Endothelial cell of umbilical vein (primary cell): ENCODE results near the gene DNAI1. TPM values are rescaled to one million over a fixed set of nuclear protein-coding genes. Genes with fewer than 3 reads are reported as not detected.

Experiments
- BruUV-seq: library from RNA; stranded (reverse); fragments of 400-500 nt; replicated peaks from 2 replicates; lab custom pipeline; 2021; lab: Mats Ljungman, UMichigan
- CTCF ChIA-PET: fragments of 300-600, 350-600 bp; sonication (Branson Sonifier 250); formaldehyde crosslinking; loops from one replicate; lab custom pipeline; 2021; ENCODE audit warnings: antibody characterized with exemption, inconsistent platforms; lab: Charles Lee
- POLR2A ChIA-PET: fragments of 300-600, 350-600 bp; sonication (Branson Sonifier 250); formaldehyde crosslinking; loops from one replicate; lab custom pipeline; 2021; ENCODE audit warnings: antibody characterized with exemption, inconsistent platforms; lab: Charles Lee
- DNase-seq: peaks from one replicate; pipeline ENCODE4 v3.0.0-alpha.2; 2011; ENCODE audit warnings: low read depth, low spot score
- FAIRE-seq: peaks from 2 replicates; lab custom pipeline; 2011; peaks lifted over from hg19 to GRCh38; lab: Jason Lieb, UNC
- H2AFZ ChIP-seq: 2 replicates; pipeline ENCODE4 v1.6.0; 2012; ENCODE audit warnings: low read depth, low read length, control low read depth, inconsistent platforms
- H3K27ac ChIP-seq: 2 replicates; pipeline ENCODE4 v1.5.1; 2011; ENCODE audit warnings: low read depth, mild to moderate bottlenecking, control low read depth, low read length, moderate library complexity; ENCODE audit not compliant: insufficient read depth
- H3K27me3 ChIP-seq, 2 experiments: 2 replicates each; pipeline versions ENCODE4 v1.6.0 to v1.6.1; 2011; ENCODE audit warnings: low read length in 2 of 2, mixed read lengths in 1 of 2; ENCODE audit not compliant: control insufficient read depth in 2 of 2, insufficient read depth in 2 of 2
- H3K36me3 ChIP-seq, 2 experiments: 2 replicates in 1 of 2; 3 replicates in 1 of 2; pipeline ENCODE4 v1.5.1; 2011; ENCODE audit warnings: low read length in 2 of 2, mild to moderate bottlenecking in 1 of 2, moderate library complexity in 1 of 2; ENCODE audit not compliant: control insufficient read depth in 2 of 2, insufficient read depth in 2 of 2; ENCODE audit errors: extremely low read depth in 1 of 2
- H3K4me1 ChIP-seq: 3 replicates; pipeline ENCODE4 v1.5.1; 2011; ENCODE audit warnings: mild to moderate bottlenecking, low read length; ENCODE audit not compliant: control insufficient read depth, insufficient read depth; ENCODE audit errors: extremely low read depth
- H3K4me2 ChIP-seq: 2 replicates; pipeline ENCODE4 v1.6.1; 2011; ENCODE audit warnings: low read length, control low read depth, mixed read lengths; ENCODE audit not compliant: insufficient read depth
- H3K4me3 ChIP-seq, 3 experiments: fragments of 200-600 bp in 1 of 3; sonication (generic), shearing (Covaris generic) in 1 of 3; replicated peaks in 1 of 3; 2 replicates each; pipeline ENCODE4 v1.5.1; 2011 to 2016; ENCODE audit warnings: control low read depth in 3 of 3, low read length in 3 of 3, mild to moderate bottlenecking in 2 of 3, inconsistent platforms in 1 of 3, low read depth in 1 of 3, moderate library complexity in 1 of 3; ENCODE audit not compliant: insufficient read depth in 1 of 3
- H3K79me2 ChIP-seq: 2 replicates; pipeline ENCODE4 v1.6.0; 2012; ENCODE audit warnings: low read length, inconsistent platforms; ENCODE audit not compliant: control insufficient read depth, insufficient read depth
- H3K9ac ChIP-seq: replicated peaks from 2 replicates; pipeline ENCODE3; 2011; ENCODE audit warnings: low read length, control low read depth; ENCODE audit not compliant: insufficient read depth; ENCODE audit errors: extremely low read depth
- H3K9me1 ChIP-seq: replicated peaks from 3 replicates; pipeline ENCODE4 v1.6.0; 2011; ENCODE audit warnings: mild to moderate bottlenecking, low read length; ENCODE audit not compliant: control insufficient read depth, insufficient read depth; ENCODE audit errors: extremely low read depth
- H3K9me3 ChIP-seq: replicated peaks from 2 replicates; pipeline ENCODE4 v1.5.1; 2012; ENCODE audit warnings: low read length, inconsistent platforms; ENCODE audit not compliant: control insufficient read depth, insufficient read depth
- H4K20me1 ChIP-seq: replicated peaks from 2 replicates; pipeline ENCODE3; 2011; ENCODE audit warnings: mild to moderate bottlenecking, low read length; ENCODE audit not compliant: control insufficient read depth, insufficient read depth; ENCODE audit errors: extremely low read depth
- EZH2 ChIP-seq: IDR thresholded peaks from 2 replicates; pipeline ENCODE4 v1.6.1; 2012; ENCODE audit warnings: borderline replicate concordance, low read depth, mild to moderate bottlenecking, moderate library complexity, low read length, inconsistent platforms; ENCODE audit not compliant: severe bottlenecking
- FOS ChIP-seq: IDR thresholded peaks from 2 replicates; pipeline ENCODE4 v1.6.1; 2011; ENCODE audit warnings: mild to moderate bottlenecking, low read length, moderate library complexity, borderline replicate concordance; ENCODE audit not compliant: insufficient read depth
- GATA2 ChIP-seq: IDR thresholded peaks from 2 replicates; pipeline ENCODE4 v1.7.0; 2011; ENCODE audit warnings: low read depth, mild to moderate bottlenecking, moderate library complexity, mixed read lengths, low read length; ENCODE audit not compliant: insufficient read length, insufficient read depth
- JUN ChIP-seq: IDR thresholded peaks from 2 replicates; pipeline ENCODE4 v1.6.1; 2011; ENCODE audit warnings: borderline replicate concordance, low read depth; ENCODE audit not compliant: insufficient read length, insufficient read depth
- MYC ChIP-seq: IDR thresholded peaks from one replicate; pipeline ENCODE4 v1.6.1; 2011; ENCODE audit warnings: mild to moderate bottlenecking, low read depth, low read length
- POLR2A ChIP-seq: IDR thresholded peaks from 2 replicates; pipeline ENCODE4 v1.6.1; 2012; ENCODE audit warnings: low read depth, mild to moderate bottlenecking, control low read depth, low read length
- POLR2AphosphoS5 ChIP-seq: IDR thresholded peaks from 2 replicates; pipeline ENCODE4 v1.6.1; 2012; ENCODE audit warnings: low read depth, mild to moderate bottlenecking, control low read depth, low read length, moderate library complexity; ENCODE audit not compliant: insufficient read depth
- dilution Hi-C: fragments of 300-500 bp; cut with MboI; formaldehyde crosslinking; loops from one replicate; pipeline ENCODE4 v1.15.0; 2019; ENCODE audit warnings: low sequenced_read_pairs; ENCODE audit not compliant: extremely low pct_ligation_motif_present
- intact Hi-C: fragments of 100-400 bp; cut with micrococcal nuclease; formaldehyde crosslinking; loops from one replicate; pipeline ENCODE4 v1.10.0; 2022
- polyA plus RNA-seq, 4 experiments: library from polyadenylated mRNA; depleted of rRNA in 3 of 4; stranded (reverse) in 3 of 4; unstranded in 1 of 4; fragments of >200 nt; gene quantifications; 2 replicates each; pipeline versions ENCODE4 v1.2.1 to v1.2.3, GENCODE V29; 2011 to 2012; ENCODE audit warnings: missing spikeins in 1 of 4
- total RNA-seq: library from RNA; stranded (reverse); gene quantifications from 2 replicates; pipeline ENCODE4 v1.2.3, GENCODE V29; 2021
- TF ChIP-seq, protein P1 (sequence below), 2 donors: IDR thresholded peaks; 1 replicate in 1 of 2; 2 replicates in 1 of 2; pipeline ENCODE4 v1.5.1; 2011; ENCODE audit warnings: low read length in 2 of 2, mild to moderate bottlenecking in 2 of 2, moderate library complexity in 2 of 2, control low read depth in 1 of 2, inconsistent platforms in 1 of 2, low read depth in 1 of 2; ENCODE audit not compliant: insufficient read depth in 1 of 2; ENCODE audit errors: extremely low read depth in 1 of 2
- TF ChIP-seq, protein P2 (sequence below): IDR thresholded peaks from 2 replicates; pipeline ENCODE4 v1.6.1; 2011; ENCODE audit not compliant: insufficient read depth, insufficient read length

DNAI1 gene
- total and polyA plus RNA-seq, 2 donors (not counting 3 experiments of a cell fraction or from before 2014, with no cell fraction given), result not detected

DNA sequence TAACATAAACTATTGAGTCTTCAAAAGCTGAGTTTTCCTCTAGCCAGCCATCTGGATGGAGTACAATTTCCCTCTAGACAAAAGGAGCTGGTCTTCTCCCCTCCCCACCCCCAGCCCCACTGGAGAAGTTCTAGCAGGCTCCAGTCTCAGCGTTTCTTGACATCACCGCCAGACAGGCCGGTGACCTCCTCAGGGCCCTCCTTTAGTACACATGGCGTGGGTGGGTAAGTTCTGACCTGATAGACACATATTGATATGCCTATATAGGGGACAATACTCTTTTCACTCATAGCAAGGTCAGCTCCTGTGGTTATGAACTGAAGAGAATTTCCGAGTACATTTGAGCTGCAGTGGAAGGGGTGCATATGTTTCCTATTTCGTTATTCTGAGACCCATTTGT lies 27.2 kb downstream of the DNAI1 start:
- BruUV-seq, result no TSS peak
- H3K9me1 ChIP-seq, result no peaks in the 10 kb centered on the region
- CTCF ChIA-PET, result no interaction called here

More for the DNA sequence above, 27.2 kb downstream of the DNAI1 start:
- Histone ChIP-seq H3K36me3 (no peaks in the 10 kb centered on the region), H3K4me3 (no peak overlapping the region), H4K20me1 (no peaks in the 10 kb centered on the region), H3K4me2 (no peak overlapping the region), H3K9me3 (no peaks in the 10 kb centered on the region), H3K4me1 (no peaks in the 10 kb centered on the region), H3K27me3 (peaks cover 22 to 28% of the 10 kb centered on the region in 2 experiments), H3K27ac (no peak overlapping the region), H3K79me2 (no peaks in the 10 kb centered on the region), H3K9ac (no peak overlapping the region), H2AFZ (no peak overlapping the region)
- no peak for FAIRE-seq
- dilution Hi-C loops (no loop called here), intact Hi-C loops (no loop called here)
- POLR2A ChIA-PET, result no interaction called here
- no peak for TF ChIP-seq POLR2A
- TF ChIP-seq EZH2, result no peak
- no peak for TF ChIP-seq MYC
- no peak for TF ChIP-seq GATA2
- no peak for TF ChIP-seq FOS
- TF ChIP-seq JUN, result no peak
- TF ChIP-seq, protein P1, sequence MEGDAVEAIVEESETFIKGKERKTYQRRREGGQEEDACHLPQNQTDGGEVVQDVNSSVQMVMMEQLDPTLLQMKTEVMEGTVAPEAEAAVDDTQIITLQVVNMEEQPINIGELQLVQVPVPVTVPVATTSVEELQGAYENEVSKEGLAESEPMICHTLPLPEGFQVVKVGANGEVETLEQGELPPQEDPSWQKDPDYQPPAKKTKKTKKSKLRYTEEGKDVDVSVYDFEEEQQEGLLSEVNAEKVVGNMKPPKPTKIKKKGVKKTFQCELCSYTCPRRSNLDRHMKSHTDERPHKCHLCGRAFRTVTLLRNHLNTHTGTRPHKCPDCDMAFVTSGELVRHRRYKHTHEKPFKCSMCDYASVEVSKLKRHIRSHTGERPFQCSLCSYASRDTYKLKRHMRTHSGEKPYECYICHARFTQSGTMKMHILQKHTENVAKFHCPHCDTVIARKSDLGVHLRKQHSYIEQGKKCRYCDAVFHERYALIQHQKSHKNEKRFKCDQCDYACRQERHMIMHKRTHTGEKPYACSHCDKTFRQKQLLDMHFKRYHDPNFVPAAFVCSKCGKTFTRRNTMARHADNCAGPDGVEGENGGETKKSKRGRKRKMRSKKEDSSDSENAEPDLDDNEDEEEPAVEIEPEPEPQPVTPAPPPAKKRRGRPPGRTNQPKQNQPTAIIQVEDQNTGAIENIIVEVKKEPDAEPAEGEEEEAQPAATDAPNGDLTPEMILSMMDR (IDR thresholded peaks at IDR 0.05; ENCODE audit: extremely low read depth in 1 of 2, insufficient read depth in 1 of 2, low read depth in 1 of 2, low read length in 2 of 2), result no peak
- no peak for TF ChIP-seq POLR2AphosphoS5
- TF ChIP-seq, protein P2, sequence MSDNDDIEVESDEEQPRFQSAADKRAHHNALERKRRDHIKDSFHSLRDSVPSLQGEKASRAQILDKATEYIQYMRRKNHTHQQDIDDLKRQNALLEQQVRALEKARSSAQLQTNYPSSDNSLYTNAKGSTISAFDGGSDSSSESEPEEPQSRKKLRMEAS, result no peak
- DNase-seq, result no peak
